Medulla oblongata (tissue), 1 donor: Measurements from ENCODE around the gene ADAMTSL2.
"Not testable (repeated sequence)": the region's sequence is repeated elsewhere in the genome, so short reads cannot be mapped to it uniquely, and the experiment has no call there.

Source experiments
- DNase-seq: peaks from one replicate; pipeline ENCODE4 v3.0.0-alpha.2; 2015; ENCODE audit errors: extremely low spot score

The ADAMTSL2 gene

GRCh38 chr9:133558191-133559126 lies 24.0 kb downstream of the ADAMTSL2 start:
- peak; percentile 67 for DNase-seq

DNA sequence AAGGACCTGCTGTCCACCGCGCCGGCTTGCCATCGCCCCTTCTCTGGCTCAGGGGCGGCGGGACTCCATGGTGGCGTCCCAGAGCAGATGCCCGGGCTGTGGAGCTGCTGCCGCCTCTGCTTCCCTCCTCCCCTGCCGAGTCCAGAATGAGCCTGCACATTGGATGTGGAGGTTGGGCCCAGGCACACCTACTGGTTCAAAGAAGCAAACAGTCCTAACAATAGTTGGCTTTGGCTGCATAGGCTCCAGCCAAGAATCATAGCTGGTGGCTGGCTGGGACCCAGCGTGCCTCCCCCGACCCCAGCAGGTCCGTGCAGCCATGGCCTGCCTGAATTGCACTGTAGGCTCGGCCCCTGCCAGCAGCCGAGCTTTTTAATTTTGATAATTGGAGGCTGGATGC lies 25.8 kb downstream of the ADAMTSL2 start:
- DNase-seq: no peak

DNA sequence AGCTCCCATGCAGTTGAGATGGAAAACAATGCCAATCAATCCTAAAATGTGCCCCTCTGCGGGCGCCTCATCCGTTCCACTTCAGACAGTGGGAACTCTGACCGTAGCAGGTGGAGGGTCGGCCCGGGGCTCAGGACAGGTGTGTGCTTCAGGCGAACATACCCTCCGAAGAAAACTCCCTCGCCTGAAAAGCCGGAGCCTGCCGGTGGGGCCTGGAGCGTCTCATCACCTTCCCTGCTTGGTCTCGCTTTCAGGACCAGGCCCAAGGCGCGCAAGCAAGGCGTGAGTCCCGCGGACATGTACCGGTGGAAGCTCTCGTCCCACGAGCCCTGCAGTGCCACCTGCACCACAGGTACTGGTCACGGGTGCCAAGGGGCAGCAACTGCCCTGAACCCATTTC lies 26.4 kb downstream of the ADAMTSL2 start:
- no peak for DNase-seq

GRCh38 chr9:133561976-133562554 lies 27.6 kb downstream of the ADAMTSL2 start:
- DNase-seq: no peak

- DNase-seq: no peak
These were observed 28.2 kb downstream of the ADAMTSL2 start for GRCh38 chr9:133562611-133563290.

GRCh38 chr9:133563291-133563796 lies 28.8 kb downstream of the ADAMTSL2 start:
- DNase-seq: no peak

DNA sequence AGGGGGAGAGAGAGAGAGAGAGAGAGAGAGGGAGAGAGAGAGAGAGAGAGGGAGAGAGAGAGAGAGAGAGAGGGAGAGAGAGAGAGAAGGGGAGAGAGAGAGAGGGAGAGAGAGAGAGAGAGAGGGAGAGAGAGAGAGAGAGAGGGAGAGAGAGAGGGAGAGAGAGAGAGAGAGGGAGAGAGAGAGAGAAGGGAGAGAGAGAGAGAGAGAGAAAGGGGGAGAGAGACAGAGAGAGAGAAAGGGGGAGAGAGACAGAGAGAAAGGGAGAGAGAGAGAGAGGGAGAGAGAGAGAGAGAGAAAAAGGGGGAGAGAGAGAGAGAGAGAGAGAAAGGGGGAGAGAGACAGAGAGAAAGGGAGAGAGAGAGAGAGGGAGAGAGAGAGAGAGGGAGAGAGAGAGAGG lies 29.3 kb downstream of the ADAMTSL2 start:
- DNase-seq: not testable (repeated sequence)

- no peak for DNase-seq
These were observed 30.1 kb downstream of the ADAMTSL2 start for GRCh38 chr9:133564451-133565116.

DNA sequence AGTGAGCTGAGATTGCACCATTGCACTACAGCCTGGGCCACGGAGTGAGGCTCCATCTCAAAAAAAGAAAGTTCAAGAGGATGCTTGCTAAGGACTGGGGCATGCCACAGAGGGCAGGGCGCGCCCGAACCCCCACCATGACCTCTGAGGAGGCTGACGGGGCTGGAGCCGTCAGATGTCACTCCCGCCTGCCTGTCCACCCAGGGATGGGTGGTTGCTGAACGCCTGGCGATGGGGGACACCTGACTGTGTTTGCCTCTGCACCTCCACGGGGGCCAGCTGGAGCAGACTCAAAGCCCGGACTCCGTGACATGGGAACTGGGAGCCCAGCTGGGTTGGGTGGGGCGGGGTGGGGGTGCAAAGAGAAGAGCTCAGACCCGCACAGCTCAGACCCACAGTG lies 31.9 kb downstream of the ADAMTSL2 start:
- no peak for DNase-seq

DNA sequence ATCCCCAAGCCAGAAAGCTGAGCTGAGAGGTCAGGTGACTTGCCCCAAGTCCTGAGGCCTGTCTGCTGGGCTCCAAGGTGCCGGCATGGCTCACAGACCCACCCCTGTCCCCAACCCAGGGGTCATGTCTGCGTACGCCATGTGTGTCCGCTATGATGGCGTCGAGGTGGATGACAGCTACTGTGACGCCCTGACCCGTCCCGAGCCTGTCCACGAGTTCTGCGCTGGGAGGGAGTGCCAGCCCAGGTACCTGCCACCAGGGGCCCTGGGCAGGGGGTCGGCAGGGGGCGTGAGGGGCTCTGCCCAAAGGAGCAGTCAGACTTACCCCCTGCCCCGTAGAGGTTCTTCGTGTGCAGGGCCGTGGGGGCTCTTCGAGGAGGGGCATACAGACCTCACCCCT lies 32.3 kb downstream of the ADAMTSL2 start:
- no peak for DNase-seq

DNA sequence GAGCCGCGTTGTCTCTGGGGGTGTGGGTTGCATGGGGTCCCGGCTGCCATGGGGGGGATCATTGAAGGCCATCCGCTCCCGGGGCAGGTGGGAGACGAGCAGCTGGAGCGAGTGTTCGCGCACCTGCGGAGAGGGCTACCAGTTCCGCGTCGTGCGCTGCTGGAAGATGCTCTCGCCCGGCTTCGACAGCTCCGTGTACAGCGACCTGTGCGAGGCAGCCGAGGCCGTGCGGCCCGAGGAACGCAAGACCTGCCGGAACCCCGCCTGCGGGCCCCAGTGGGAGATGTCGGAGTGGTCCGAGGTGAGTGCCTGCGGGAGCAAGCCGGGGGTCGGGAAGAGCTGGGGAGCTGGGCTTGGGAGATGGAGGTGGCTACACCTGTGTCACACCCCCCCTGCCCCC lies 33.7 kb downstream of the ADAMTSL2 start:
- no peak for DNase-seq

GRCh38 chr9:133569121-133569785 lies 34.7 kb downstream of the ADAMTSL2 start:
- DNase-seq: no peak

GRCh38 chr9:133569891-133570690 lies 35.6 kb downstream of the ADAMTSL2 start:
- no peak for DNase-seq

GRCh38 chr9:133570691-133571080 lies 36.2 kb downstream of the ADAMTSL2 start:
- no peak for DNase-seq

DNA sequence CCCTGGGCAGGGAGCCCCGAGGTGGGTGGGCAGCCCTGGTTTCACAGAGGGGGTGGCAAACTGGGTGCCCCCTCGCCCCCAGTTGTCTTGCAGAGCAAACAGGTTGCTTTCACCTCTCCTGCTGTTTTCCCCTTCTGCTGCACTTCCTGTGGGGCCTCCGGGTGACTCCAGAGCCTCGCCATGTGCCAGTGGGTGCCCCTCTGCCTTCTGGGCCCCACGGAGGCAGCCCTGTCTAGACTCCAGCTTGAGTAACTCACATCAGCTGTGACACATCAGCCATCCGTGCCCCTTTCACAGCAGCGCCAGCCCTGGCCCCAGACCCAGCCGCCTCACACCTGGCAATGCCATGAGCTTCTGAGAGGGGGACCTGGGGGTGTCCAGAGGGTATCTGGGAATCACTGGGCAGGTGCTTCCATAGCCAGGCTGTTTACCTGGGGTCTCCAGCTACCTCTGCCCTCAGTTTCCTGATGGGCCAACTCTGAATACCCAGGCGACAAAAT lies 36.9 kb downstream of the ADAMTSL2 start:
- no peak for DNase-seq

DNA sequence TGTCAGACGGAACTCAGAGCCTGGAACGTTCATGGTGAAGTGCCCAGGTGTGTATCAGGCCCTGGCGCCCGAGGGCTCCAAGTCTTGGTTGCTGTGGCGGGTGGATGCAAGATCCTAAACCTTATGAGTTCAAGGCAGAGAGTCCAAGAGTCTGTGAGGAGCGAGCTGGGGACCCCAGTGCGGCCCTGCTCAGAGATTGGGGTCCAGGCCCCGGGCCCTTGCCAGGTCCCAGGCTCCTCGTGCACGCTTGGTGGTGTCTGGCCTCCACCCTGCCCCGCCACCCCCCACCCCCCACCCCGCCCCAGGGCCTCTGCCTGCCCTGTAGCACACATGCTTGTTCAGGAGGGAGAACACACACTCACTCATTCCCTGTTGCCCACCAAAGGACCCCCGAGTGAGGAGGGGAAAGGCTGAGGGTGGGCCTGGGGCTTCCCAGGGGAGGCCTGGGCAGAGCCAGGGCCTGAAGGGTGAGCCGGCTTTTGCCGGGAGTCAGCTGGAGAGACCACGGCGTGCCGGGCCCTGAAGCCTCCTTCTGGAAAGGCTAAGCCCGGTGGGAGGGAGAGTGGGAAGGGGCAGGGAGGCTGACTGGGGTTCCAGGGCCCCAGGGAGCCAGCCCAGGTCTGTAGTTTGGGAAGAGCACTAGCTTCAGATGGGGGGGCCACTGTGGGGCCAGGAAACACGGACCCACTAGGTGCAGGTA lies 37.5 kb downstream of the ADAMTSL2 start:
- no peak for DNase-seq

GRCh38 chr9:133572821-133573361 lies 38.4 kb downstream of the ADAMTSL2 start:
- DNase-seq: peak; percentile 72

- no peak for DNase-seq
These were observed 39.4 kb downstream of the ADAMTSL2 start for GRCh38 chr9:133573791-133574515.

DNA sequence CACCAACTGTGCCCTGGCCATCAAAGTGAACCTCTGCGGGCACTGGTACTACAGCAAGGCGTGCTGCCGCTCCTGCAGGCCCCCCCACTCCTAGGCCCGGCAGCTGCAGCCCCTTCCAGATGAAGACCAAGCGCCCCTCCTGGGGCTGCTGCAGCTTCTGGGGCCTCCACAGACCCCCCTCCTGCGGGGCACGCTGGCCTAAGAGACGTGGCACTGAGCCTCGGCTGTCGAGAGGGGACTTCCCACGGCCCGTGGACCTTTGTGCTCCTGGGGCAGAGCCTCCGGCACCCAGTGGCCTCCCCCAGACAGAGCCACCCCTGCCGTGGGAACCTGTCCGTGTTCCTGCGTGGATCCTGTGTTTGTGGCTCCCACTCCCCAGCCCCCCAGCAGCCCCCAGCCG lies 40.3 kb downstream of the ADAMTSL2 start:
- no peak for DNase-seq
